Kidney capillary endothelial cell (primary cell): ENCODE data around the gene TMEM242.

Experiments
- DNase-seq: peaks from one replicate; pipeline ENCODE4 v3.0.0-alpha.2; 2018; ENCODE audit warnings: low spot score

TMEM242 gene

DNA sequence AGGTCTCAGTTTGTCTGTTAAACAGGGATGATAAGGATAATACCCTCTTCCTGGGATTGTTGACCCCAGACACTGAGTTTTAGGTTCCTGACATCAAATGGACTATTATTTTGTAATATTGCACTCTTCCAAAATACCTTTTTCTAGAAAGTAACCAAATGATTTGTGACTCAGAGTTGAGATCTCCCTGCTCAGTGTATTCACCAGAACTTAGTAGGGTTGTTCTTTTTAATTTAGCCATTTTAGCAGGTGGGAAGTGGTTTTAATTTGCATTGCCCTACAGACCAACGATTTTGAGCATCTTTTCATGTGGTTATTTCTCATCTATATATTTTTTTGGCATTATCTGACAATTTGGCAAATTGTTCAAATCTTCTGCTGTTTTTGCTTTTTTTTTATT, 75.1 kb downstream of the TMEM242 start:
- DNase-seq = no peak

DNA sequence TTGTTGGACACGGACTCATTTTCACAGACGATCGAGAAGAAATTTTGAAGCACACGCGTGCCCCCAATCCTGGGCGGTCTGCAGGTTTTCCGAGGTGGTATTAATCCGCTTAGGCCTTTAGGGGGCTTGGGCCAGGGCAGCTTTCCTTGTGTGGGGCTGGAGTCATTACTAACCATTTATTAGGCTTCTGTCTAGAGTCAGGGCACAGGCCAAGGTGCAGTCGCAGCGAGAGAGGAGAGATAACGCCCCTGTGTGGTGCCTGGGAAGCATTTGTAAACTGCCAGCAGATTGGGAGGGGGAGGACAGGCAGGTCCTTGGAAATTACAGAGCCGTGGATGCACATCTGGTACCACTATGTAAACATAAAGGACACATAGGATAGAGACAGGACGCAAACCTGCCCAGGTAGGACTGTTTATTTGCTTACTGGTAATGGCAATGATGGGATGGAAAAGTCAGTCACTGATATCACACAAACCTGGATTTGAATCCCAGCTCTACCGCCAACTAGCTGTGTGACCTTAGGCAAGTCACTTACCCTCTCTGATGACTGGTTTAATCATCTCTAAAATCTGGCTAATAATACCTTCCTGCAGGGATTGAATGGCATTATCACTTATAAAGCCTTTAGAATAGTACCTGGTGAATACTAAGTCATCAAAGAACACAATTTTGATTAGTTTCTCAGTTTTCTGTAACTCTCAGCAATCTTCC, 76.4 kb downstream of the TMEM242 start:
- DNase-seq = no peak

DNA sequence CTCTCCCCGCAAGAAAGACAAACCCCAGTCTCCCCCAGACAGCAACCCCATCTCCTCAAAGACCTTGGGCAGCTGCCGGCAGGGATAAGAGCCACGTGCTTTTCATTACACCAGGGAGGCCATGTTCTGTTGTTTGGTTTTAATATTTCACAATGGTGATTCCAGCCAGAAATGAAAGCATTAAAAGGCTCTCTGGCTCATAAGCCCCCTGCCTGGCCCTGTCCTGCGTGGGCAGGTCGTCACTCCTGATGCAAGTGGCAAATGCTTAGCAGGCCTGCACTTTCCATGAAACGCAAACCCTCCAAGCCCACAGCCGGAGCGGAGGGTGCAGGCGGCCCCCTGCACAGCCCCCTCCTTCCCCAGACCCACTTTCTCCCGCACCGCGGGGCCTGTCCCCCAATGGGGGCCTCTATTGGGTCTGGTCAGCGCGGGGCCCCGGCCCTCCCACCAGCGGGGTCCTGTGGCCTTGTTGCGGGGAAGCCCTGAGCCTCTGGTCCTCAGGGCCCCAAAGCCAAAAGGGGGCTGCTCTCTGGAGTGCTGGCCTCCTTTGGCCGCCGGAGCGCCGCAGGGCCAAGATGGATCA, 77.2 kb downstream of the TMEM242 start:
- no peak for DNase-seq

DNA sequence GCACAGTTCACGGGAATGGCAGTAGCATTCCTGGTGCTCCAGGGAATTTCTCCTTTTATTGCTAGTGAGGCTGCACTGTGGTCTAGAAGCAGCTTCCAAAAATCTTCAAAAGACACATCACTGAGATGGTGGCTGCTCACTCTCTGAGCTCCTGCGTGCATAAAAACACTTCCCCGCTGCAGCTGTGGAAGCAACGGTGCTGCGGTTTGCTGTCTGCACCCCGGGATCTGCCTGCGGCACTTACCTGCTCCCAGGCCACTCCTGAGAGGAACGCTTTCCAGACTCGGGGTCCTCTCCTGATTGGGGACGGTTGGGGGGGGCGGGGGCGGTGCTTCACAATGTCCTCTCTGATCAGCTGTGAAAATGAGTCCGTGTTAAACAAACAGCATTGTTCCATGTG, 77.9 kb downstream of the TMEM242 start:
- DNase-seq = no peak

DNA sequence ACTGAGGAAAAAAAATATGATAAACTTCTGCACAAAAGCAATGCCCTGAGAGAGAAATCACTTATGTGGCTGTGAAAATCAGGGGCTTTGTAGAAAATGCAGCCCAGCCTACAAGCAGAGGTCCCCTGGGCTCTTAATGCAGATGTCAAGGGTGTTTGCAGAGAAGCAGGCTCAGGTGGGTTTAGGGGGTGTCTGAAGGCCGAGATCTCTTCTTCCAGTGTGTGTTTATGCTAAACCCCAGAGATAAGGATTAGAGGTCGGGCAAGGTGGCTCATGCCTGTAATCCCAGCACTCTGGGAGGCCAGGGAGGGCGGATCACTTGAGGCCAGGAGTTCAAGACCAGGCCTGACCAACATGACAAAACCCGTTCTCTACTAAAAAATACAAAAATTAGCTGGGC, 78.5 kb downstream of the TMEM242 start:
- DNase-seq = no peak

DNA sequence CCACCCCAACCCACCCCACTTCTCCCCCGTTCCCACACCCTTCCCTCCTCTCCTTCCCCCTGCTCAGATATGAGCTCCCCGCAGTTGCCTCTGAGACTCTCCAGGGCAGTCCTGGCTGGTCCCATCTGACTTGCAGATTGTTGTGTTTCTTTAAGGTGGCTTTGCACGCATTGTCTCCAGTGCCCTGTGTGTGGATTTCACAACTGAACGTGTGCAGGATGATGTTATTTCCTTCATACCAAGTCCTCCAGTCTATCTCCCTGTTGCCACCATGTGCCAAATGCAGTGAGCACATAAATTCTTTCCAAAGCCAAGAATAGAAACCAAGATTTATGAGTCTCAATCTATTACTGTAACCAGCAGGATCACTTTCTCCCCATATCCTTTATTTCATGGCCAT, 79.1 kb downstream of the TMEM242 start:
- no peak for DNase-seq

DNA sequence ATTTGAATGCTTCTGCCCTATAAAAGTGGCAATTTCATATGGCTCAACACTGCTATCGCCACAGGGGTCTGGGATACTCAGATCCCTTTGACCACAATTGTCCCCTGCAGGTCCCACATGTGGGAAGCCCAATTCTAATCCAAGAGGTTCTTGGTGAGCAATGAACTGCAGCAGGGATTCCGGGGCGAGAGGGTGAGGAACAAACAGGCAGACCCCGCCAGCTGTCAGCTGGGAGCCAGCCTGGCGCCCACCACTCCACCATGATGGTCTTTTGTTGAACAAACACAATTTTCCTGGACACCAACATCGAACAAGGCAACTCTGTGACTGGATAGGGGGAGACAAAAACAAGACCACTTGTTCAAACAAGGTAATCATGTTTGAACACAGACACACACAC, 80.5 kb downstream of the TMEM242 start:
- no peak for DNase-seq

DNA sequence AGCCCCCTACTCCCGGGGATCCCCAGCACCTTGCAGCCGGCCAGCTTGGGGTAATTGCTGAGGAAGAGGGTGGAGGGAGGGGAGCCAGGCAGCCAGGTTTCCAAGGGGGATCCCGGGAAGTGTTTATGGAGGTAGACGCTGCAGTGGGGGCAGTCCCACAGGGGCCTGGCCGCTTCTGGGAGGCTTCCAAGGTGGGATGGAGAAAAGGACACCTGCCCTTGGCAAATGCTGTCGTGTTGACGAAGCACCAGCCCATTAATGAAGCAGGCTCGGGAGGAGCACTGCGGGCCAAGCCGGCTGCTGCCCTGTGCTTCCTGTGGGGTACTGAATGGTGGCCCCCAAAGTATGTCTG, 82.4 kb downstream of the TMEM242 start:
- no peak for DNase-seq

DNA sequence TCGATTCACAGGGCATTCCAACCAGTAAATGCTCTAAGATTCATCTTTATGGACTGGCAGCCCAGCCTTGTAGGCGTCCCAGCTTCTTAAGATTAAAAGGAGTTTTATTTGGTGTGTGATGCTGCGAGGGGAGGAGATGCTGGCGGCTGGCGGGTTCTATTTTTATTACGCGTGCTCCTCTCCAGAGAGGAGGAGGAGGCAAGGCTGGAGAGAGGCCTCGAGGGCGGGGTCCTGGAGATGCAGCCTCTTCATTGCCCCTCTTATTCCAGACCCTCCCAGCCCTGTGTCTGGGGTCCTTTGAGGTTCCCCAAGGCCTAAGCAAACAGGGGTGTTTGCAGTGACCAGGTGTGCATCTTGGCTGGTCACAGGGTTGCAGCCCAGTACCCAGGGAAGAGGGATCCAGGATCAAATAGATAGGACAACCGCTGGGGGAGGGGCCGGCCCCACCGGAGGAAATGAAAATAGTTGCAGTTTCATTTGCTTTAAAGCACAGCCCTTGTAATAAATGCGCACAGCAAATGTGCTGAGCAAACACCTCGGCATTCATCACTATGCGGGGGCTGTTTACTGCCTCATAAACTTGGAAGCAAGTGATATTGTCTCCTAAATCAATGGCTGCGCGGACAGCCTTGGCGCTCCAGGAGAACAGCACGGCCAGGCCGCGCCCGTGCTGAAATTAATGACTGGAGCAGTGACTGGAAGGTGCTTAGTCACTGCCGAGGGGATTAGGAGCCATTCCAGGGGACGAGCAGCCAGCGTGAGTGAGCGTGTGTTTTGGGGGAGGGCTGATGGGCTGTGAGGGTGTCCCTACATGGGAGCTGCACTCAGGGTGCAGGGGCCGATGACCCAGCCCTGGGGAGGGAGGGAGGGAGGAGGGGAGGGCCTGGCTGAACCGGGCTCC, 83.0 kb downstream of the TMEM242 start:
- DNase-seq = peak; percentile 17

DNA sequence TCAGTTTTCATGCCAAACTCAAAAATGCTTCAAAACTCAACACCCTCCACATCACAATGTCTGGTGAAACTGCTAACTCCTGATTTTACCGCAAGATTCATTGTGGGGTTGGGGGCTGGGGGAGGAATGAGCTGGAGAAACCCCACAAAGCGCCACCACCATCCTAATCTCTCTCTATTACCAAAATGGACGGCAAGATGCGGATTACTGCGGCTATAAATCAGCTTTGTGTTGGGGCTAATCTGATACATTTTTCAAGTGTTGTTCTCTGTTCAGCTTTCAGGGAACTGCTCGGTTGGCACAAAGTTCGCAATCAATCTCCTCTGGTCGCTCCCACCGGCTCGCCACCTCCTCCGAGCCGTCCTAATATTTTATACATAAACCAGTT, 83.7 kb downstream of the TMEM242 start:
- no peak for DNase-seq
